ENCODE data around the gene UNC79.

- no peak for TF ChIP-seq EZH2 (IDR thresholded peaks at IDR 0.05)
- no peak for TF ChIP-seq CTCF (IDR thresholded peaks at IDR 0.05)
Measured at GRCh38 chr14:93720076-93720815, 289.5 kb downstream of the UNC79 start.
